ENCODE data around the gene GALNT10.

DNA sequence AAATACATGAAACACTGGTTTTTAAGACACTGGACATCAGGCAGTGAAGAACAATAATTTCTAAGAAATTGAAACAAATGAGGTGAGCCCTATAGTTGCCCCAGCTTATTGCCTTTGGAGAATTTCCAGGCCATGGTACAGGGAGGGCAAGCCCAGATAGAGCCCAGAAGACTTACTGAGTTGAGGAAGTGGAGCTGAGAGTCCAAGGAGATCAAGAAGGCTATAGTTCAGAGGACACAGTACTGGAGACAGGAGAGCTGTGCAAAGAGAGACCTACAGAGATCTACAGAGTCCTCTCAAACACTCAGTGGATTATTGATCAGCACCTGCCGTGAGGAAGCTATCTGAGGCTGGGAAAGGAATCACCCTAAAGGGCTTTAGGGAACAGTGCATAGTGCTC, 112.6 kb downstream of the GALNT10 start:
- TF ChIP-seq, protein P1, sequence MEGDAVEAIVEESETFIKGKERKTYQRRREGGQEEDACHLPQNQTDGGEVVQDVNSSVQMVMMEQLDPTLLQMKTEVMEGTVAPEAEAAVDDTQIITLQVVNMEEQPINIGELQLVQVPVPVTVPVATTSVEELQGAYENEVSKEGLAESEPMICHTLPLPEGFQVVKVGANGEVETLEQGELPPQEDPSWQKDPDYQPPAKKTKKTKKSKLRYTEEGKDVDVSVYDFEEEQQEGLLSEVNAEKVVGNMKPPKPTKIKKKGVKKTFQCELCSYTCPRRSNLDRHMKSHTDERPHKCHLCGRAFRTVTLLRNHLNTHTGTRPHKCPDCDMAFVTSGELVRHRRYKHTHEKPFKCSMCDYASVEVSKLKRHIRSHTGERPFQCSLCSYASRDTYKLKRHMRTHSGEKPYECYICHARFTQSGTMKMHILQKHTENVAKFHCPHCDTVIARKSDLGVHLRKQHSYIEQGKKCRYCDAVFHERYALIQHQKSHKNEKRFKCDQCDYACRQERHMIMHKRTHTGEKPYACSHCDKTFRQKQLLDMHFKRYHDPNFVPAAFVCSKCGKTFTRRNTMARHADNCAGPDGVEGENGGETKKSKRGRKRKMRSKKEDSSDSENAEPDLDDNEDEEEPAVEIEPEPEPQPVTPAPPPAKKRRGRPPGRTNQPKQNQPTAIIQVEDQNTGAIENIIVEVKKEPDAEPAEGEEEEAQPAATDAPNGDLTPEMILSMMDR (conservative IDR thresholded peaks at IDR 0.05; ENCODE audit: low read depth, low read length): no peak
- TF ChIP-seq, protein P2, sequence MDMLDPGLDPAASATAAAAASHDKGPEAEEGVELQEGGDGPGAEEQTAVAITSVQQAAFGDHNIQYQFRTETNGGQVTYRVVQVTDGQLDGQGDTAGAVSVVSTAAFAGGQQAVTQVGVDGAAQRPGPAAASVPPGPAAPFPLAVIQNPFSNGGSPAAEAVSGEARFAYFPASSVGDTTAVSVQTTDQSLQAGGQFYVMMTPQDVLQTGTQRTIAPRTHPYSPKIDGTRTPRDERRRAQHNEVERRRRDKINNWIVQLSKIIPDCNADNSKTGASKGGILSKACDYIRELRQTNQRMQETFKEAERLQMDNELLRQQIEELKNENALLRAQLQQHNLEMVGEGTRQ (IDR thresholded peaks at IDR 0.05; ENCODE audit: low read depth, low read length): no peak
- TF ChIP-seq CEBPB (IDR thresholded peaks at IDR 0.05; ENCODE audit: low read depth, low read length) (no peak), RCOR1 (IDR thresholded peaks at IDR 0.05; ENCODE audit: insufficient replicate concordance, low read length) (no peak), SMC3 (IDR thresholded peaks at IDR 0.05; ENCODE audit: low read depth, low read length) (no peak), BHLHE40 (IDR thresholded peaks at IDR 0.05; ENCODE audit: low read depth, low read length) (no peak), RFX5 (IDR thresholded peaks at IDR 0.05; ENCODE audit: low read depth, low read length) (no peak), POLR2A (IDR thresholded peaks at IDR 0.05; ENCODE audit: low read depth, low read length) (no peak)

Data from IMR-90 (cell line).